GM12892 (cell line): ENCODE results near the gene PPP1R18.

Experiments used
- POLR2A ChIP-seq: IDR thresholded peaks from 2 replicates; pipeline ENCODE4 v1.6.1; 2011; ENCODE audit warnings: low read depth, low read length, control low read depth
- POLR2AphosphoS5 ChIP-seq: IDR thresholded peaks from 2 replicates; pipeline ENCODE4 v1.6.1; 2011; ENCODE audit warnings: low read depth, low read length, control low read depth

- TF ChIP-seq POLR2A (no peak), POLR2AphosphoS5 (no peak)
Observed at GRCh38 chr6:30641048-30641447, 45.4 kb downstream of the PPP1R18 start.
